Uterus (tissue), 2 donors: ENCODE results near the gene REN.

Source experiments
- CTCF ChIP-seq, 4 experiments: fragments of 200-600 bp in 2 of 4; fragments of 450-650 bp in 2 of 4; sonication (generic) in 2 of 4; IDR thresholded peaks; one replicate each; pipeline ENCODE4 v1.5.1; 2016 to 2019; ENCODE audit warnings: antibody characterized with exemption in 4 of 4, mild to moderate bottlenecking in 2 of 4, moderate library complexity in 1 of 4
- POLR2A ChIP-seq, 2 donors: fragments of 450-650 bp; IDR thresholded peaks; one replicate each; pipeline ENCODE4 v1.6.1; 2016; ENCODE audit warnings: antibody characterized with exemption in 2 of 2, mild to moderate bottlenecking in 1 of 2, moderate library complexity in 1 of 2

- no peak for TF ChIP-seq CTCF (IDR thresholded peaks at IDR 0.05)
- no peak for TF ChIP-seq POLR2A (IDR thresholded peaks at IDR 0.05)
Observed at GRCh38 chr1:204155881-204156280, 10.3 kb downstream of the REN start.
